Progenitor cell of endocrine pancreas (in vitro differentiated cells): ENCODE measurements around the gene AP2A2. TPM values are rescaled to one million over a fixed set of nuclear protein-coding genes. Genes with fewer than 3 reads are reported as not detected.

Source experiments
- DNase-seq: peaks from one replicate; pipeline ENCODE4 v3.0.0; 2021; ENCODE audit warnings: low spot score; ENCODE audit not compliant: unreplicated experiment
- H3K27ac Mint-ChIP-seq: 2 replicates; pipeline ENCODE4 v1.8.0; 2021; ENCODE audit warnings: mild to moderate bottlenecking, moderate library complexity, mixed read lengths
- H3K27me3 Mint-ChIP-seq: 2 replicates; pipeline ENCODE4 v1.8.0; 2021; ENCODE audit warnings: mixed read lengths
- H3K36me3 Mint-ChIP-seq: 2 replicates; pipeline ENCODE4 v1.8.0; 2022; ENCODE audit warnings: mixed read lengths; ENCODE audit not compliant: insufficient read depth
- H3K4me1 Mint-ChIP-seq: 2 replicates; pipeline ENCODE4 v1.8.0; 2021; ENCODE audit warnings: low read depth, mixed read lengths
- H3K4me3 Mint-ChIP-seq: 2 replicates; pipeline ENCODE4 v1.8.0; 2021; ENCODE audit warnings: low read depth, mild to moderate bottlenecking, moderate library complexity, mixed read lengths
- H3K9me3 Mint-ChIP-seq: 2 replicates; pipeline ENCODE4 v1.8.0; 2021; ENCODE audit warnings: low read depth, mixed read lengths
- total RNA-seq: library from RNA; stranded (reverse); gene quantifications from 2 replicates; pipeline ENCODE4 v1.2.1, GENCODE V29; 2021
- TF ChIP-seq, protein P1 (sequence below): fragments of 200-600 bp; sonication (generic); IDR thresholded peaks from one replicate; pipeline ENCODE4 v1.5.0; 2021; ENCODE audit warnings: antibody characterized with exemption, mild to moderate bottlenecking; ENCODE audit not compliant: unreplicated experiment

The AP2A2 gene
- total RNA-seq, 1 donor from 2014 or later, result 88.8 TPM

DNA sequence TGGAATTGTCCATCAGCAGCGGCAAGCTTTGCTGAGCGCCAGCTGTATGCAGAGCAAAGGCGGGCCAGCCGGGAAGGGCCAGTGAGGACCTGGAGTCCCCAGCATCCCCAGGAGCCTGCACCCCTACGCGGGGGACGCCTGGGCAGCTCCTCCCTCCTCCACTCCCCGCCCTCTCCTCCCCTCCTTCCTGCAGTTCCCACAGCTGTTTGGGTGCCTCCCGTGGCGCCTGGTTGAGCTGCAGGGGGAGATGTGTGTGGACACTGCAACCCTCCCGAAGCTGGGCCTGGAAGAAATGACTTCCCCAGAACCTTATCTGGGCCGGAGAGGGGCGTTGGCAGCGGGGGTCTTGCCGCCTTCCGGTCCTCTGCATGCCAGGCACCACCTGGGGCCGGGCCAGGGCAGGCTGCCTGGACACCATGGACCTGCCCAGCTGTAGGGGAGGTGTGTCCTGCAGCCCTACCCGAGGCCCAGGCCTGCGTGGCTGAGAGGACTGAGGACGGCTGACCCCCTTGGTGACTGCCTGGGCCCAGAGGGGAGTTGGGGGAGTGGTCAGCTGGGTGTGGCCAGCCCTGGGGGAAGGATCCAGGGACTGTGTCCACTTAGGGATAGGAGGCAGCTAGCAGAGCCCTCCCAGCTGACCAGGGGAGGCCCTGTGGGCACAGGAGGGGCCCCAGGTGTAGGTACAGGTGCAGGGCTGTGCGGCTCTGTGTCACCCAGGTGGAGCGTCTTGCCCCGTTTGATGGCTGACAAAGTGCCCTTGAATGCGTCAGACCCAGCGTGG is 127.6 kb downstream of the AP2A2 start:
- Mint-ChIP-seq H3K27me3 (peaks cover 16% of the 10 kb centered on the region), H3K27ac (no peak overlapping the region), H3K36me3 (no peaks in the 10 kb centered on the region), H3K4me1 (no peaks in the 10 kb centered on the region), H3K9me3 (no peaks in the 10 kb centered on the region), H3K4me3 (no peak overlapping the region)
- TF ChIP-seq, protein P1, sequence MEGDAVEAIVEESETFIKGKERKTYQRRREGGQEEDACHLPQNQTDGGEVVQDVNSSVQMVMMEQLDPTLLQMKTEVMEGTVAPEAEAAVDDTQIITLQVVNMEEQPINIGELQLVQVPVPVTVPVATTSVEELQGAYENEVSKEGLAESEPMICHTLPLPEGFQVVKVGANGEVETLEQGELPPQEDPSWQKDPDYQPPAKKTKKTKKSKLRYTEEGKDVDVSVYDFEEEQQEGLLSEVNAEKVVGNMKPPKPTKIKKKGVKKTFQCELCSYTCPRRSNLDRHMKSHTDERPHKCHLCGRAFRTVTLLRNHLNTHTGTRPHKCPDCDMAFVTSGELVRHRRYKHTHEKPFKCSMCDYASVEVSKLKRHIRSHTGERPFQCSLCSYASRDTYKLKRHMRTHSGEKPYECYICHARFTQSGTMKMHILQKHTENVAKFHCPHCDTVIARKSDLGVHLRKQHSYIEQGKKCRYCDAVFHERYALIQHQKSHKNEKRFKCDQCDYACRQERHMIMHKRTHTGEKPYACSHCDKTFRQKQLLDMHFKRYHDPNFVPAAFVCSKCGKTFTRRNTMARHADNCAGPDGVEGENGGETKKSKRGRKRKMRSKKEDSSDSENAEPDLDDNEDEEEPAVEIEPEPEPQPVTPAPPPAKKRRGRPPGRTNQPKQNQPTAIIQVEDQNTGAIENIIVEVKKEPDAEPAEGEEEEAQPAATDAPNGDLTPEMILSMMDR, result no peak
- no peak for DNase-seq

DNA sequence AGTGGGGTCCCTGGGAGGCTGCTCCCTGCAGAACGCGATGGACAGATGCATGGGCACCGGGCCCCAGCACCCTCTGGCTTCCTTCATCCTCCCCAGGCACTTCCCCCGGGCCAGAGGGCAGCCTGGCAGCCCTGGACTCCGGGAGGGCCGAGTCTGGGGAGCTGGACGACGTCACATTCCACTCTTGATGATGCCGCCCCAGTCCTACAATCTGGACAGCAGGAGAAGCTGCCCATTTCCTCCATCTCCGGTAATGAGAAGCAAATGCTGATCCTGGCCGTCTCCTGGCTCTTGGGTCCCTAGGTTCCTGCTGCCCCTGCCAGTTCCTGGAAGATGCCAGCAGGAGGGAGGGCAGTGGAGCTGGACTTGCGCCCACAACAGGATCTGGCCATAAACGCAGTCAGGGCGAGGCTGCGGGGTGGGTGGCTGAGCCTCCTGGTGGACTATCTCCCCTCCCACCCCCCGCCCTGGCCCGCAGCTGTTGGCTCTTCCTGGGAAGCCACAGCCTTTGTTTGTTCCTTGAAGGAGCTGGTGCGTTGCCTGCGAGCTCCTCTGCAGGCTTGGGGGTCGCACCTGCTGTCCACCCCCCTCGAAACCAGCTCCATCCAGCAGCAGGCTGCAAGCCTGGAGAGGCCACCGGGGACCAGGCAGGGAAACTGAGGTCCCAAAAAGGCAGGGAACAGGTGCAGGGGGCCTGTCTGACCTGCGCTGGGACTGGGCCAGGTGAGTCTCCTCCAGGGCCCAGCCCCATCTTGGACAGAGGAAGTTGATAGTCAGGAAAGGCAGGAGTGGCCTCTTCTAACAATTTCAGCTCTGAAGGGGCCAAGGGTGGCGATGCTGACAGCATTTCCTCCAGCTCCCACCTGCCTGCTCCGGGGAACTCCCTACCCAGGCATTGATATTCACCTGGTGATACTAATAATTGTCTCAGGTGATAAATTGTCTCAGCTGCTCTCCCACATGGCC is 128.8 kb downstream of the AP2A2 start:
- H3K9me3 Mint-ChIP-seq, result no peaks in the 10 kb centered on the region
- DNase-seq, result no peak
- no peak overlapping the region for H3K27ac Mint-ChIP-seq
- H3K36me3 Mint-ChIP-seq, result no peaks in the 10 kb centered on the region
- peaks cover 12% of the 10 kb centered on the region for H3K27me3 Mint-ChIP-seq
- H3K4me3 Mint-ChIP-seq, result no peak overlapping the region
- no peaks in the 10 kb centered on the region for H3K4me1 Mint-ChIP-seq
- TF ChIP-seq, protein P1, result no peak

DNA sequence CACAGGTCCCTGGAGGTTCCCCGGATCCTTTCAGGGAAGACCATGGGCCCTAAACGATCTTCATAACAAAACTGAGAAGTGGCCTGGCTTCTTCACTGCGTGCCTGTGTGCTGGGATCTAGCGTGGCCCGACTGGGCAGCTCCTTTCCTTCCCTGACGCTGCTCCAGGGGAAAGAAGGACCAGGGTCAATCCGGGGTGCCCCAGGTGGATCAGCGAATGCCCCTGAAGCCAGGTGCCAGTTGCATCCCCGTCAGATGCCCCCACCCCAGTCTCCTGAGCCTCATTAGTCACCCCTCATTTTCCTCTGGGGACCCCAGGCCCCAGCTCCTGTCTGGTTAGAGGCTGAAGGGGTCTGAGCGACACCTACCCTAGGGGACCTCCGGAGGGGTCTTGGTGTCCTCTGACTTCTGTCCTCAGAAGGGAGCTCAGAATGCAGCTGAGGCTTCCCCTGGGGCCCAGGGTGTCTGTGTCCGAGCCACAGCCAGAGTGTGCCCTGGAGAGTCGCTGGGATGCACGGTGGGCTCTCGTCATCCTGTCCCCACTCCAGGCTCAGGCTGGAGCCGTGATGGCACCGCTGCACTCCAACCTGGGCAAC is 129.5 kb downstream of the AP2A2 start:
- TF ChIP-seq, protein P1, result no peak
- no peak overlapping the region for H3K4me3 Mint-ChIP-seq

DNA sequence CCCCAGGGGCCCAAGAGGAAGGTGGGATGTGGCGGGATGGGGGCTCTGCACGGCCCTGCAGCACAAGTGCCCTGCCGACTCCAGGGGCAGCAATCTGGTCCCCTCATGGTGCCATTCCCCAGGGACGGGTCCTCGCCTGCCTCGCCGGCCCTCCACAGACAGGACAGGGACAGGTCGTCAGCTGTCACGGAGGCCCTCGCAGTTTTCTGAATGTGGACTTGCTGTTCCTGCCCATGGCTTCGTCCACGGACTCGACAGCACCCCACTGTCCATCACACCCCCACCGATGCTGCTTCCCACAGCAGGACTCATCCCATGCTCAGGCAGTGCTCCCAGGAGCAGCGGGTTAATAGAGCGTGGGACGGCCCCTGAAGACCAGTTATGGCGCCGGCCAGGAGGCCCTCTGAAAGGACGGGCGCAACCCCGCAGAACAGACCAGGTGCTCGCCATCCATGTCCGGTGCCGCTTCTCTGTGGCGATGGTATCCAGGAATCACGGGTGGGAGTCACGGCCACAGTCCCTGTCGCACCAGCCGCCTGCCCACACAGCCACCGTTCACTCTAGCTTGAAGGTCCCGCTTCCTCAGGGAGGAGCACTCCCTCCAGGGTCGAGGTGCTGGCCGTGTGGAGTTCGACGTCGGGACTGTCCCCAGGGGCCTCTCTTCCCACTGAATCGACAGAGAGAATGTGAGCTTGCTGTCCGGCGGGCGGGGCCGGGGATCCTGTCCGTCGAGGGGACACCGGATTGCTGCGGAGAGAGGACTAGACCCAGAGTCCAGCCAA is 130.5 kb downstream of the AP2A2 start:
- H3K4me1 Mint-ChIP-seq, result peaks cover 1% of the 10 kb centered on the region
- H3K9me3 Mint-ChIP-seq, result no peaks in the 10 kb centered on the region
- peaks cover 12% of the 10 kb centered on the region for H3K27me3 Mint-ChIP-seq
- H3K27ac Mint-ChIP-seq, result no peak overlapping the region
- H3K4me3 Mint-ChIP-seq, result no peak overlapping the region
- DNase-seq, result peak; percentile 7
- no peaks in the 10 kb centered on the region for H3K36me3 Mint-ChIP-seq
- TF ChIP-seq, protein P1, result no peak

More for the DNA sequence above, 129.5 kb downstream of the AP2A2 start:
- Mint-ChIP-seq H3K4me1 (no peaks in the 10 kb centered on the region), H3K27ac (no peak overlapping the region), H3K36me3 (no peaks in the 10 kb centered on the region), H3K27me3 (peaks cover 12% of the 10 kb centered on the region), H3K9me3 (no peaks in the 10 kb centered on the region)
- DNase-seq, result no peak
